Pancreas (tissue), 10 donors: Measurements from ENCODE around the gene AKAP12. TPM values are rescaled to one million over a fixed set of nuclear protein-coding genes. Genes with fewer than 3 reads are reported as not detected.

Experiments used
- ATAC-seq, 4 donors: fragments of 200-7000 bp; cut with Tn5 transposase; one replicate each; pipeline versions ENCODE4 v1.8.0 to v1.9.1; 2020; ENCODE audit warnings: mild to moderate bottlenecking in 4 of 4, moderate library complexity in 4 of 4
- DNase-seq, 6 donors: peaks; one replicate each; pipeline ENCODE4 v3.0.0-alpha.2; 2020
- FAIRE-seq: peaks from 2 replicates; lab custom pipeline; 2012; peaks lifted over from hg19 to GRCh38; lab: Jason Lieb, UNC
- H3K27ac ChIP-seq, 4 donors: fragments of 200-600 bp; sonication (generic); 1 replicate in 3 of 4; 2 replicates in 1 of 4; pipeline versions ENCODE4 v1.5.0 to v1.8.0; 2020
- H3K27me3 ChIP-seq, 4 donors: fragments of 200-600 bp; one replicate each; pipeline ENCODE4 v1.8.0; 2021
- H3K36me3 ChIP-seq, 3 donors: fragments of 200-600 bp; sonication (generic) in 1 of 3; one replicate each; pipeline versions ENCODE4 v1.5.0 to v1.8.0; 2020 to 2021
- H3K4me1 ChIP-seq, 3 donors: fragments of 200-600 bp; one replicate each; pipeline ENCODE4 v1.8.0; 2021
- H3K4me3 ChIP-seq, 4 donors: fragments of 200-600 bp; sonication (generic) in 2 of 4; one replicate each; pipeline versions ENCODE4 v1.5.0 to v1.8.0; 2020 to 2021
- H3K9me3 ChIP-seq, 4 donors: fragments of 200-600 bp; one replicate each; pipeline ENCODE4 v1.8.0; 2021
- WGBS, 2 donors: extraction: QIAGEN DNeasy Blood & Tissue Kit; methylation state at CpG; one replicate each; pipeline ENCODE4 v1.1.7; 2013; 5-methylcytosine and 5-hydroxymethylcytosine counted together
- intact Hi-C, 3 donors: fragments of 100-400 bp; cut with DNase I; formaldehyde crosslinking; loops; one replicate each; pipeline versions ENCODE4 v1.11.1 to v1.14.2; 2022
- polyA plus RNA-seq, 2 donors: library from polyadenylated mRNA; stranded (reverse); fragments of 200-250 nt; gene quantifications; one replicate each; pipeline ENCODE4 v1.2.3, GENCODE V29; 2013
- total RNA-seq, 6 donors: library from RNA; stranded (reverse); fragmentation: NEBNext Ultra II Directional in 4 of 6; extraction: Animal tissue kit (Norgen Biotek cat#: 25700) in 4 of 6; gene quantifications; one replicate each; pipeline versions ENCODE4 v1.2.1 to v1.2.4, GENCODE V29; 2021 to 2023
- TF ChIP-seq, protein P1 (sequence below), 4 donors: fragments of 200-600 bp; sonication (generic) in 3 of 4; IDR thresholded peaks; one replicate each; pipeline versions ENCODE4 v1.5.0 to v1.8.0; 2021; ENCODE audit warnings: antibody characterized with exemption in 4 of 4
- donor health status: healthy with polysubstance abuse.
- donor health status: DM: no; HTN: no; CAD: no; lungs with moderate emphysema.
- donor health status: DM: no; HTN: no; CAD: no.
- donor health status: control.
- donor health status: control.
- donor health status: Bipolar disorder and iron deficiency.
- donor health status: DM: yes; HTN: yes; CAD: no.
- donor health status: DM: no; HTN: no; CAD: no.
- donor health status: DM: no; HTN: no; CAD: no.
- donor health status: DM: yes; HTN: yes; CAD: no.

AKAP12 gene
- total and polyA plus RNA-seq, 8 donors, result 2.4 to 13.2 (median 3.8) TPM

DNA sequence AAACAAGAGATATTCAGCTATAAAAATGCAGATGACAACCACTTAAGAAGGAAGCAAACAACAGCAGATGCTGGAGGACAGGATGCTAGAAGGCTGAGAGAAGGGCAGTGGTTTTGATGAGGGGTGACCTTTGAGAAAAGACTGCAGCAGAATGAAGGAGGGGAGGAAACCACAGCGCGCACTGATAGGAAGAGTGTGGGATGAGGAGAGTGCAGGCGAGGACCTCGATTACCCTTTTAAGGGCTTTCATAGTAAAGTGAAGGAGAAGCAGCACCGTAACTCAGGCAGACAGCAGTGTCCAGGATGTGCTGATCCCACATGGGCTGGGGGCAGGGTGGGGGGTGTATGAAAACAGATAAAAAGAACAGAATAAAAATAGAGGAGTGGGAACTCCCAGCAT is 132.4 kb downstream of the AKAP12 start:
- Histone ChIP-seq H3K9me3 (no peaks in the 10 kb centered on the region), H3K4me1 (no peaks in the 10 kb centered on the region), H3K27me3 (no peaks in the 10 kb centered on the region), H3K27ac (no peak overlapping the region), H3K36me3 (peaks cover 0 to 10% (median 4%) of the 10 kb centered on the region in 3 donors), H3K4me3 (no peak overlapping the region)
- intact Hi-C loops, result no loop called here
- WGBS, 2 donors, result 85 to 89% methylated on average over 5 of the region's 5 CpGs
- ATAC-seq, result no peak
- TF ChIP-seq, protein P1, sequence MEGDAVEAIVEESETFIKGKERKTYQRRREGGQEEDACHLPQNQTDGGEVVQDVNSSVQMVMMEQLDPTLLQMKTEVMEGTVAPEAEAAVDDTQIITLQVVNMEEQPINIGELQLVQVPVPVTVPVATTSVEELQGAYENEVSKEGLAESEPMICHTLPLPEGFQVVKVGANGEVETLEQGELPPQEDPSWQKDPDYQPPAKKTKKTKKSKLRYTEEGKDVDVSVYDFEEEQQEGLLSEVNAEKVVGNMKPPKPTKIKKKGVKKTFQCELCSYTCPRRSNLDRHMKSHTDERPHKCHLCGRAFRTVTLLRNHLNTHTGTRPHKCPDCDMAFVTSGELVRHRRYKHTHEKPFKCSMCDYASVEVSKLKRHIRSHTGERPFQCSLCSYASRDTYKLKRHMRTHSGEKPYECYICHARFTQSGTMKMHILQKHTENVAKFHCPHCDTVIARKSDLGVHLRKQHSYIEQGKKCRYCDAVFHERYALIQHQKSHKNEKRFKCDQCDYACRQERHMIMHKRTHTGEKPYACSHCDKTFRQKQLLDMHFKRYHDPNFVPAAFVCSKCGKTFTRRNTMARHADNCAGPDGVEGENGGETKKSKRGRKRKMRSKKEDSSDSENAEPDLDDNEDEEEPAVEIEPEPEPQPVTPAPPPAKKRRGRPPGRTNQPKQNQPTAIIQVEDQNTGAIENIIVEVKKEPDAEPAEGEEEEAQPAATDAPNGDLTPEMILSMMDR (IDR thresholded peaks at IDR 0.05), result no peak
- DNase-seq, result no peak
- FAIRE-seq, result no peak

DNA sequence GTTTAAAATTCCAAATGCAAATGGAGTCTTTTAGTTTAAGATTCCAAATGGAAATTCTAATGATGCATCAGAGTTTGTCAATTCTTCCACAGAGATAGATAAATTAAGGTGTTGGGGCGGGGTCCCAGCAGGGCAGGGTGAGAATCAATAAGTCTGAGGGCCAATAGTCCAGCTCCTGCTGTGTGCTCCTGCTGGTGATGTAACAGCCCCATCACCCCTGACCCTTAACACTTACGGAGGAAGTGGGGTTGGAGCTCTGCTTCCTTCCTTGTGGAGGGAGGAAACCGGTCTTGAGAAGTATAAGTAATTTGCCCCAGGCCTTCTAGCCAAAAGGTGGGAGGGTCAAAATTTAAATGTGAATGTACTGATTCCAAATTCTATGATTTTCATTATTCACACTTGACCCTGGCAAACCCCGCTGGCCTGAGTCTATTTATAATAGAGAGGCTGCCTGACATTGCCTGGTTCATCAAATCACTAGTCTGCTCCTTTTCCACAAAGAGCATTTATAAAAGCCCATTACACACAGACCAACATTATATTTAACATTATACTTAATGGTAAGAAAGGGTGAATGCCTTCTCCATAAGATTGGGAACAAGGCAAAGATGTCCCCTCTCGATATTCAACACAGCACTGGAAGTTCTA is 134.4 kb downstream of the AKAP12 start:
- ATAC-seq, result peak in 2 of 4 donors; percentile 18 to 45
- FAIRE-seq, result no peak
- H3K4me3 ChIP-seq, result no peak overlapping the region
- TF ChIP-seq, protein P1 (IDR thresholded peaks at IDR 0.05), result no peak
- no peak overlapping the region for H3K27ac ChIP-seq
- DNase-seq, result no peak
- WGBS, 2 donors, result 86 to 96% methylated on average over 5 of the region's 5 CpGs
- H3K36me3 ChIP-seq, result peaks cover 0 to 10% (median 4%) of the 10 kb centered on the region in 3 donors
- intact Hi-C loops, result no loop called here
- H3K9me3 ChIP-seq, result no peaks in the 10 kb centered on the region
- no peaks in the 10 kb centered on the region for H3K4me1 ChIP-seq
- H3K27me3 ChIP-seq, result no peaks in the 10 kb centered on the region

DNA sequence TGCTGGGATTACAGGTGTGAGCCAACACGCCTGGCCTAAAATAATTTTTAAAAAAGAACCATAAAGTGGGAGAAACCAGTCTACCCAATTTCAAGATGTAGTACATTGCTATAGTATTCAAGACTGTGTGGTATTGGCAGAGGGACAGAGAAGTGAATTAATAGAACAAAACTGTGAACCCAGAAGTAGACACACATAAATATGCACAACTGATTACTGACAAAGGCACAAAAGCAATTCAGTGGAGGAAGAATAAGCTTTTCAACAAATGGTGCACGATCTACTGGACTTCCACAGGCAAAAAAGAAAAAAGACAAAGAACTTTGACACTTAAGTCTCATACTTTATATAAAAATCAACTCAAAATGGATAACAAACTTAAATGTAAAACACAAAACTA is 136.1 kb downstream of the AKAP12 start:
- FAIRE-seq (no peak), ATAC-seq (no peak), DNase-seq (no peak)
- Histone ChIP-seq H3K4me1 (no peaks in the 10 kb centered on the region), H3K9me3 (no peaks in the 10 kb centered on the region), H3K4me3 (no peak overlapping the region), H3K36me3 (peaks cover 0 to 10% (median 4%) of the 10 kb centered on the region in 3 donors), H3K27ac (no peak overlapping the region), H3K27me3 (no peaks in the 10 kb centered on the region)
- TF ChIP-seq, protein P1 (IDR thresholded peaks at IDR 0.05), result no peak
- intact Hi-C loops, result no loop called here
- 88 to 96% methylated on average over 2 of the region's 2 CpGs for WGBS, 2 donors

DNA sequence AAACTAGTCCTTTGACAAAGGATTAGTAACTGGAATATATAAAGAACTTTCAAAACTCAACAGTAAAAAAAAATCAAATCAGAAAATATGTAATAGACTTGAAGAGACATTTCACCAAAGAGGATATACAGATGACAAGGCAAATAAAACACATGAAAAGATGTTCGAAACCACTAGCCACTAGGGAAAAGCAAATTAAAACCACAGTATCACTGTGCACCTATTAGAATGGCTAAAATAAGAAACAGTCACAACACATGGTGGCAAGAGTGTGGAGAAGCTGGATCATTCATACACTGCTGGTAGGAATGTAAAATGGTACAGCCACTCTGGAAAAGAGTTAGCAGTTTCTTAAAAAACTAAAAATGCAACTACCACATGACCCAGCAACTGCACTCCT is 136.7 kb downstream of the AKAP12 start:
- H3K27me3 ChIP-seq, result no peaks in the 10 kb centered on the region
- DNase-seq, result no peak
- FAIRE-seq, result no peak
- no peaks in the 10 kb centered on the region for H3K9me3 ChIP-seq
- no peak overlapping the region for H3K4me3 ChIP-seq
- peaks cover 0 to 6% (median under 1%) of the 10 kb centered on the region in 3 donors for H3K36me3 ChIP-seq
- ATAC-seq, result no peak
- intact Hi-C loops, result no loop called here
- no peaks in the 10 kb centered on the region for H3K4me1 ChIP-seq
- TF ChIP-seq, protein P1 (IDR thresholded peaks at IDR 0.05), result no peak
- H3K27ac ChIP-seq, result no peak overlapping the region
- 87 to 93% methylated on average over 1 of the region's 1 CpG for WGBS, 2 donors

DNA sequence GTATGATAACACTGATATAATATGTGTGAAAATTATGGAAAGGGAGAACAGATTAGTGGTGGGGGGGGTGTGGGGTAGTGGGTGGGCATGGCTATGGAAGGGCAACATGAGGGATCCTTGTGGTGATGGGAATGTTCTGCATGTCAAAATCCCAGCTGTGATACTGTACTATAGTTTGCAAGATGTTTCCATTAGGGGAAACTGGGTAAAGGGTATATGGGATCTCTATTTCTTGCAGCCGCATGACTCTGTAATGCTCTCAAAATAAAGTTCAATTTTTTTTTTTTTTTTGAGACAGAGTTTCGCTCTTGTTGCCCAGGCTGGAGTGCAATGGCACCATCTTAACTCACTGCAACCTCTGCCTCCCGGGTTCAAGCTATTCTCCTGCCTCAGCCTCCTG is 137.3 kb downstream of the AKAP12 start:
- no peak for ATAC-seq
- Histone ChIP-seq H3K9me3 (no peaks in the 10 kb centered on the region), H3K4me1 (no peaks in the 10 kb centered on the region), H3K27me3 (no peaks in the 10 kb centered on the region), H3K4me3 (no peak overlapping the region), H3K36me3 (no peaks in the 10 kb centered on the region), H3K27ac (no peak overlapping the region)
- no peak for FAIRE-seq
- DNase-seq, result no peak
- WGBS, 2 donors, result 80 to 88% methylated on average over 3 of the region's 3 CpGs
- intact Hi-C loops, result no loop called here
- TF ChIP-seq, protein P1 (IDR thresholded peaks at IDR 0.05), result no peak
